H9 (cell line): ENCODE data around the gene ZCCHC10. TPM values are rescaled to one million over a fixed set of nuclear protein-coding genes. Genes with fewer than 3 reads are reported as not detected.

ENCODE experiments used
- DNase-seq: peaks from one replicate; pipeline ENCODE4 v3.0.0-alpha.2; 2017
- H2AFZ ChIP-seq: one replicate; pipeline ENCODE4 v1.6.1; 2013; ENCODE audit warnings: mild to moderate bottlenecking, low read length, control low read depth, moderate library complexity
- H2AK5ac ChIP-seq: 2 replicates; pipeline ENCODE4 v1.6.1; 2013; ENCODE audit warnings: low read length, control low read depth, mixed read lengths; ENCODE audit not compliant: insufficient read length
- H2BK120ac ChIP-seq: one replicate; pipeline ENCODE4 v1.6.1; 2013; ENCODE audit warnings: low read depth, mild to moderate bottlenecking, low read length, control low read depth, inconsistent platforms; ENCODE audit not compliant: poor library complexity, severe bottlenecking
- H2BK12ac ChIP-seq: 2 replicates; pipeline ENCODE4 v1.6.1; 2013; ENCODE audit warnings: low read length, control low read depth, mixed read lengths, low read depth; ENCODE audit not compliant: insufficient read length
- H2BK15ac ChIP-seq: 2 replicates; pipeline ENCODE4 v1.6.1; 2013; ENCODE audit warnings: low read depth, low read length, control low read depth
- H2BK20ac ChIP-seq: one replicate; pipeline ENCODE4 v1.6.1; 2013; ENCODE audit warnings: low read depth, mild to moderate bottlenecking, low read length, control low read depth, inconsistent platforms; ENCODE audit not compliant: poor library complexity, severe bottlenecking
- H2BK5ac ChIP-seq: 2 replicates; pipeline ENCODE4 v1.6.1; 2013; ENCODE audit warnings: low read length, control low read depth, mixed read lengths; ENCODE audit not compliant: insufficient read length
- H3K14ac ChIP-seq: 2 replicates; pipeline ENCODE4 v1.6.1; 2013; ENCODE audit warnings: low read length, control low read depth; ENCODE audit not compliant: insufficient read depth
- H3K18ac ChIP-seq: 2 replicates; pipeline ENCODE4 v1.6.1; 2013; ENCODE audit warnings: low read depth, mild to moderate bottlenecking, mixed read lengths, low read length, control low read depth; ENCODE audit not compliant: insufficient read length
- H3K23ac ChIP-seq: 2 replicates; pipeline ENCODE4 v1.6.1; 2013; ENCODE audit warnings: low read length, control low read depth, mixed read lengths, low read depth; ENCODE audit not compliant: insufficient read length
- H3K23me2 ChIP-seq: 2 replicates; pipeline ENCODE4 v1.6.1; 2013; ENCODE audit warnings: low read depth, mild to moderate bottlenecking, mixed read lengths, low read length, control low read depth; ENCODE audit not compliant: insufficient read length, poor library complexity, severe bottlenecking
- H3K27ac ChIP-seq: 2 replicates; pipeline ENCODE4 v1.5.1; 2013; ENCODE audit warnings: low read length, control low read depth, mixed read lengths, low read depth; ENCODE audit not compliant: insufficient read length
- H3K27me3 ChIP-seq: 2 replicates; pipeline ENCODE4 v1.6.1; 2013; ENCODE audit warnings: low read length, control low read depth, inconsistent platforms; ENCODE audit not compliant: insufficient read depth
- H3K4ac ChIP-seq: 2 replicates; pipeline ENCODE4 v1.6.1; 2013; ENCODE audit warnings: low read depth, mild to moderate bottlenecking, control low read depth, inconsistent platforms, low read length, moderate library complexity
- H3K4me1 ChIP-seq: 2 replicates; pipeline ENCODE4 v1.6.1; 2013; ENCODE audit warnings: low read length, control low read depth, inconsistent platforms; ENCODE audit not compliant: insufficient read depth
- H3K4me2 ChIP-seq: 2 replicates; pipeline ENCODE4 v1.6.1; 2013; ENCODE audit warnings: low read length, control low read depth, mixed read lengths; ENCODE audit not compliant: insufficient read length, insufficient read depth
- H3K56ac ChIP-seq: 2 replicates; pipeline ENCODE4 v1.6.1; 2013; ENCODE audit warnings: low read depth, mild to moderate bottlenecking, mixed read lengths, low read length, control low read depth; ENCODE audit not compliant: insufficient read length
- H3K79me1 ChIP-seq: 2 replicates; pipeline ENCODE4 v1.6.1; 2013; ENCODE audit warnings: low read depth, mild to moderate bottlenecking, moderate library complexity, low read length, control low read depth, inconsistent platforms; ENCODE audit not compliant: insufficient read depth, poor library complexity, severe bottlenecking
- H3K79me2 ChIP-seq: 2 replicates; pipeline ENCODE4 v1.6.1; 2013; ENCODE audit warnings: low read length, control low read depth, inconsistent platforms; ENCODE audit not compliant: insufficient read depth
- H3K9ac ChIP-seq: 2 replicates; pipeline ENCODE4 v1.6.1; 2013; ENCODE audit warnings: low read length, control low read depth, mixed read lengths; ENCODE audit not compliant: insufficient read length; ENCODE audit errors: extremely low read depth
- H3K9me3 ChIP-seq: one replicate; pipeline ENCODE4 v1.6.1; 2013; ENCODE audit warnings: low read depth, low read length, inconsistent platforms; ENCODE audit not compliant: control insufficient read depth
- H3T11ph ChIP-seq: one replicate; pipeline ENCODE4 v1.6.1; 2013; ENCODE audit warnings: mild to moderate bottlenecking, low read length, control low read depth, inconsistent platforms
- H4K20me1 ChIP-seq: one replicate; pipeline ENCODE4 v1.6.1; 2013; ENCODE audit not compliant: control insufficient read depth, insufficient read length, insufficient read depth
- H4K5ac ChIP-seq: 2 replicates; pipeline ENCODE4 v1.6.1; 2013; ENCODE audit warnings: low read depth, mild to moderate bottlenecking, mixed read lengths, low read length, control low read depth; ENCODE audit not compliant: insufficient read length
- H4K8ac ChIP-seq: replicated peaks from 2 replicates; pipeline ENCODE4 v1.6.1; 2013; ENCODE audit warnings: low read length, control low read depth, mixed read lengths, low read depth; ENCODE audit not compliant: insufficient read length
- H4K91ac ChIP-seq: 2 replicates; pipeline ENCODE4 v1.6.1; 2013; ENCODE audit warnings: low read depth, mild to moderate bottlenecking, moderate library complexity, mixed read lengths, low read length, control low read depth; ENCODE audit not compliant: insufficient read length
- H3K27ac Mint-ChIP-seq, 3 experiments: 2 replicates in 2 of 3; 3 replicates in 1 of 3; pipeline ENCODE4 v1.8.0; 2020 to 2021; ENCODE audit warnings: mixed read lengths in 3 of 3, mild to moderate bottlenecking in 1 of 3, moderate library complexity in 1 of 3
- H3K27me3 Mint-ChIP-seq: 2 replicates; pipeline ENCODE4 v1.8.0; 2021; ENCODE audit warnings: low read depth, mild to moderate bottlenecking, moderate library complexity, mixed read lengths
- H3K36me3 Mint-ChIP-seq, 3 experiments: 2 replicates in 2 of 3; 3 replicates in 1 of 3; pipeline ENCODE4 v1.8.0; 2020 to 2021; ENCODE audit warnings: low read depth in 3 of 3, mixed read lengths in 3 of 3; ENCODE audit not compliant: insufficient read depth in 1 of 3
- H3K4me1 Mint-ChIP-seq, 2 experiments: 2 replicates each; pipeline ENCODE4 v1.8.0; 2020; ENCODE audit warnings: mixed read lengths in 2 of 2
- H3K4me3 Mint-ChIP-seq, 2 experiments: 2 replicates in 1 of 2; 3 replicates in 1 of 2; pipeline ENCODE4 v1.8.0; 2020 to 2021; ENCODE audit warnings: mild to moderate bottlenecking in 2 of 2, mixed read lengths in 2 of 2, moderate library complexity in 1 of 2
- H3K9me3 Mint-ChIP-seq, 2 experiments: 2 replicates in 1 of 2; 3 replicates in 1 of 2; pipeline ENCODE4 v1.8.0; 2020; ENCODE audit warnings: mild to moderate bottlenecking in 2 of 2, mixed read lengths in 2 of 2, moderate library complexity in 1 of 2
- CTCF ChIP-seq: fragments of 200-600 bp; sonication (generic); conservative IDR thresholded peaks from 3 replicates; pipeline ENCODE4 v1.8.0; 2021; ENCODE audit warnings: antibody characterized with exemption, mild to moderate bottlenecking
- WGBS: extraction: QIAGEN DNeasy Blood & Tissue Kit; methylation state at CpG from one replicate; pipeline ENCODE4 v1.1.7; 2013; ENCODE audit warnings: missing lambda C conversion rate, low lambda C conversion rate, mixed read lengths; ENCODE audit not compliant: insufficient read length; ENCODE audit errors: extremely low coverage; 5-methylcytosine and 5-hydroxymethylcytosine counted together
- total RNA-seq: library from RNA; stranded (reverse); gene quantifications from 2 replicates; pipeline ENCODE4 v1.2.1, GENCODE V29; 2021

ZCCHC10 gene
- total RNA-seq, 1 experiment from 2014 or later = 34.0 TPM

- no peaks in the 10 kb centered on the region; a peak in 2 of 5 replicates for H3K9me3 Mint-ChIP-seq
- Histone ChIP-seq H3K9me3 (no peaks in the 10 kb centered on the region), H3K23me2 (peaks cover 10% of the 10 kb centered on the region), H3K9ac (peak overlapping the region; percentile 99), H2BK120ac (peak overlapping the region; percentile 3), H3K14ac (peak overlapping the region; percentile 97), H3K79me2 (peaks cover 39% of the 10 kb centered on the region), H3K4ac (peak overlapping the region; percentile 26; the same call in 1 of the 2 replicates), H3K23ac (no peak overlapping the region), H4K8ac (peak overlapping the region; percentile 3), H3T11ph (peak overlapping the region; percentile 0), H2BK20ac (no peak overlapping the region), H3K79me1 (no peaks in the 10 kb centered on the region), H3K18ac (peak overlapping the region; percentile 99), H2BK5ac (peak overlapping the region; percentile 76), H3K4me2 (peak overlapping the region; percentile 64), H2AK5ac (no peak overlapping the region), H2AFZ (no peak overlapping the region), H3K56ac (peak overlapping the region; percentile 53), H3K27ac (peak overlapping the region; percentile 96), H4K5ac (peak overlapping the region; percentile 79), H2BK15ac (no peak overlapping the region), H3K4me1 (peaks cover 2% of the 10 kb centered on the region; the same call in 1 of the 2 replicates), H4K20me1 (no peaks in the 10 kb centered on the region), H3K27me3 (no peaks in the 10 kb centered on the region), H2BK12ac (peak overlapping the region; percentile 31), H4K91ac (peak overlapping the region; percentile 45)
- no CpG with 5 or more reads among the region's 15 CpGs for WGBS
- DNase-seq = no peak
- H3K27me3 Mint-ChIP-seq = no peaks in the 10 kb centered on the region
- peak overlapping the region; percentile 92 to 93 for H3K4me3 Mint-ChIP-seq
- peak; percentile 12; the same call in 1 of the 3 replicates for TF ChIP-seq CTCF
- peak overlapping the region; percentile 100 for H3K27ac Mint-ChIP-seq
- peaks cover 33 to 41% of the 10 kb centered on the region in 2 experiments for H3K4me1 Mint-ChIP-seq
- peaks cover 4 to 20% (median 12%) of the 10 kb centered on the region in 3 experiments; a peak in 6 of 7 replicates for H3K36me3 Mint-ChIP-seq
These were observed 24.8 kb upstream of the ZCCHC10 start for GRCh38 chr5:133051061-133051541.
